Natural killer cell (primary cell): ENCODE data around the gene LARP4B. TPM values are rescaled to one million over a fixed set of nuclear protein-coding genes. Genes with fewer than 3 reads are reported as not detected.

Experiments
- ATAC-seq, 3 donors: fragments of 150-1000 bp in 2 of 3; fragments of 200-7000 bp in 1 of 3; cut with Tn5 transposase; 1 replicate in 1 of 3; 2 replicates in 2 of 3; pipeline ENCODE4 v1.10.0; 2021; ENCODE audit warnings: mild to moderate bottlenecking in 2 of 3, moderate library complexity in 2 of 3
- DNase-seq, 2 donors: peaks; one replicate each; pipeline versions ENCODE4 v3.0.0 to v3.0.0-alpha.2; 2013 to 2021; ENCODE audit warnings: mixed read lengths in 1 of 2
- H3K27ac ChIP-seq: one replicate; pipeline ENCODE4 v1.5.1; 2013; ENCODE audit warnings: mild to moderate bottlenecking, low read length
- H3K27me3 ChIP-seq: one replicate; pipeline ENCODE4 v1.6.1; 2013; ENCODE audit warnings: low read length; ENCODE audit not compliant: control insufficient read depth, insufficient read depth
- H3K36me3 ChIP-seq: one replicate; pipeline ENCODE4 v1.6.1; 2013; ENCODE audit warnings: low read length; ENCODE audit not compliant: control insufficient read depth, insufficient read depth
- H3K4me1 ChIP-seq: one replicate; pipeline ENCODE4 v1.6.1; 2013; ENCODE audit warnings: low read length; ENCODE audit not compliant: control insufficient read depth, insufficient read depth
- H3K4me3 ChIP-seq: one replicate; pipeline ENCODE4 v1.5.1; 2013; ENCODE audit warnings: low read length
- H3K9me3 ChIP-seq: one replicate; pipeline ENCODE4 v1.6.1; 2013; ENCODE audit warnings: low read length; ENCODE audit not compliant: control insufficient read depth, insufficient read depth
- H3K27ac Mint-ChIP-seq, 2 donors: one replicate each; pipeline ENCODE4 v1.8.0; 2022; ENCODE audit warnings: mild to moderate bottlenecking in 2 of 2, mixed read lengths in 2 of 2, moderate library complexity in 1 of 2
- H3K27me3 Mint-ChIP-seq, 2 donors: one replicate each; pipeline ENCODE4 v1.8.0; 2022; ENCODE audit warnings: low read depth in 2 of 2, mixed read lengths in 2 of 2
- H3K36me3 Mint-ChIP-seq: one replicate; pipeline ENCODE4 v1.8.0; 2022; ENCODE audit warnings: mixed read lengths
- H3K4me1 Mint-ChIP-seq, 2 donors: one replicate each; pipeline ENCODE4 v1.8.0; 2022; ENCODE audit warnings: mixed read lengths in 2 of 2
- H3K4me3 Mint-ChIP-seq: one replicate; pipeline ENCODE4 v1.8.0; 2022; ENCODE audit warnings: mild to moderate bottlenecking, moderate library complexity, mixed read lengths
- H3K9me3 Mint-ChIP-seq, 2 donors: one replicate each; pipeline ENCODE4 v1.8.0; 2022; ENCODE audit warnings: mixed read lengths in 2 of 2
- WGBS: methylation state at CpG from one replicate; pipeline ENCODE4 v1.1.7; 2013; ENCODE audit warnings: missing lambda C conversion rate; ENCODE audit not compliant: insufficient coverage; 5-methylcytosine and 5-hydroxymethylcytosine counted together
- intact Hi-C: fragments of 100-400 bp; cut with micrococcal nuclease; formaldehyde crosslinking; loops from one replicate; pipeline ENCODE4 v1.14.2; 2022
- total RNA-seq, 4 donors: library from RNA; stranded (reverse); fragments of 120-200 nt in 1 of 4; gene quantifications; one replicate each; pipeline versions ENCODE4 v1.2.3 to v1.2.4, GENCODE V29; 2013 to 2022
- TF ChIP-seq, protein P1 (sequence below): fragments of 200-600 bp; IDR thresholded peaks from one replicate; pipeline ENCODE4 v1.8.0; 2022; ENCODE audit warnings: antibody characterized with exemption

LARP4B gene
- total RNA-seq, 3 donors from 2014 or later (not counting 1 experiment from before 2014, with no cell fraction given), result 75.5 to 95.4 (median 90.2) TPM

DNA sequence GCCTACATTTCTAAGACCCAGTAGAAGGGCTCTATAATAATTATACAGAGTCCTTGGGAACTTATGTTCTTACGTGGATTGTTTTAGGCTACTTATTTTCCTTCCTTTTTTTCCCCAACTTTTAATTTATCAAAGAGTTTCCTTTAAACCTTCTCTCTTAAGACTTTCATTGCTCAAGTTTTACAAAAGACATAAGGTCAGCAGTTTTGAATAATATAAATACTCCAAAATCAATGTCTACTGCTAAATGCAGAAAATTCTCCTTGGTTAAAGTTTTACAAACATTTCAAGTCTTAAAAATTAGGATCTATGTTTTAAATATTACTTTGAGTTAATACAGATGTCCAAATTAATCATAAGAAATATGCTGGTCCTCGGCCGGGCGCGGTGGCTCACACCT lies 97.0 kb downstream of the LARP4B start:
- H3K4me1 Mint-ChIP-seq, result peaks cover 12 to 24% of the 10 kb centered on the region in 2 donors
- TF ChIP-seq, protein P1, sequence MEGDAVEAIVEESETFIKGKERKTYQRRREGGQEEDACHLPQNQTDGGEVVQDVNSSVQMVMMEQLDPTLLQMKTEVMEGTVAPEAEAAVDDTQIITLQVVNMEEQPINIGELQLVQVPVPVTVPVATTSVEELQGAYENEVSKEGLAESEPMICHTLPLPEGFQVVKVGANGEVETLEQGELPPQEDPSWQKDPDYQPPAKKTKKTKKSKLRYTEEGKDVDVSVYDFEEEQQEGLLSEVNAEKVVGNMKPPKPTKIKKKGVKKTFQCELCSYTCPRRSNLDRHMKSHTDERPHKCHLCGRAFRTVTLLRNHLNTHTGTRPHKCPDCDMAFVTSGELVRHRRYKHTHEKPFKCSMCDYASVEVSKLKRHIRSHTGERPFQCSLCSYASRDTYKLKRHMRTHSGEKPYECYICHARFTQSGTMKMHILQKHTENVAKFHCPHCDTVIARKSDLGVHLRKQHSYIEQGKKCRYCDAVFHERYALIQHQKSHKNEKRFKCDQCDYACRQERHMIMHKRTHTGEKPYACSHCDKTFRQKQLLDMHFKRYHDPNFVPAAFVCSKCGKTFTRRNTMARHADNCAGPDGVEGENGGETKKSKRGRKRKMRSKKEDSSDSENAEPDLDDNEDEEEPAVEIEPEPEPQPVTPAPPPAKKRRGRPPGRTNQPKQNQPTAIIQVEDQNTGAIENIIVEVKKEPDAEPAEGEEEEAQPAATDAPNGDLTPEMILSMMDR, result no peak
- H3K27me3 Mint-ChIP-seq, result no peaks in the 10 kb centered on the region
- Histone ChIP-seq H3K27me3 (no peaks in the 10 kb centered on the region), H3K36me3 (peaks cover 33% of the 10 kb centered on the region), H3K27ac (no peak overlapping the region), H3K9me3 (no peaks in the 10 kb centered on the region), H3K4me1 (no peaks in the 10 kb centered on the region), H3K4me3 (no peak overlapping the region)
- WGBS, result 100% methylated on average over 4 of the region's 5 CpGs
- DNase-seq, result no peak
- H3K4me3 Mint-ChIP-seq, result no peak overlapping the region
- H3K36me3 Mint-ChIP-seq, result peaks cover 12% of the 10 kb centered on the region
- intact Hi-C loops, result no loop called here
- ATAC-seq, result no peak
- no peak overlapping the region for H3K27ac Mint-ChIP-seq
- H3K9me3 Mint-ChIP-seq, result no peaks in the 10 kb centered on the region

- no peak overlapping the region for H3K27ac ChIP-seq
- peaks cover 12% of the 10 kb centered on the region for H3K36me3 Mint-ChIP-seq
- H3K27me3 ChIP-seq, result no peaks in the 10 kb centered on the region
- no peaks in the 10 kb centered on the region for H3K4me1 ChIP-seq
- H3K9me3 ChIP-seq, result no peaks in the 10 kb centered on the region
- H3K4me3 ChIP-seq, result no peak overlapping the region
- DNase-seq (no peak), ATAC-seq (no peak)
- no peak overlapping the region for H3K27ac Mint-ChIP-seq
- no peaks in the 10 kb centered on the region for H3K9me3 Mint-ChIP-seq
- WGBS, result 99% methylated on average over 9 of the region's 10 CpGs
- H3K4me3 Mint-ChIP-seq, result no peak overlapping the region
- TF ChIP-seq, protein P1, result no peak
- no peaks in the 10 kb centered on the region for H3K27me3 Mint-ChIP-seq
- H3K4me1 Mint-ChIP-seq, result peaks cover 0 to 5% of the 10 kb centered on the region in 2 donors
- peaks cover 57% of the 10 kb centered on the region for H3K36me3 ChIP-seq
- intact Hi-C loops, result no loop called here
Measured at GRCh38 chr10:829241-829640, 102.3 kb downstream of the LARP4B start.

DNA sequence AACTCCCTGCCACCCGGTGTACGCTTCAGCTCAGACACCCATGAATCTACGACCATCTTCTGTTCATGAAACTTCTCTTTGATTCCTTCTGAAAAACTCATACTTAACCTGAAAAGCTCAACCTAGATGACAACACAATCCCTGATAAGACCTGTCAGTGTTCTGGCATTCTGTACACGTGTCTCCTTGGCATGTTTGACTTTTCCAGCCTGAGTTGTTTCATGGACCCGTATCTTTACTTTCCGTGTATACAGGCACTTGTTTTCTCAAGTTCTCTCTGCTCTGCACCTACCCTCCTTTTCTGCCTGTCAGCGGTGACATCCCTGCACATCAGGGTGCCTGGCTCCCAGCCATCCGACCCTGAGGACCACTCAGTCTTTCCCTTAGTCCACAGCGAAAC lies 103.3 kb downstream of the LARP4B start:
- no peaks in the 10 kb centered on the region for H3K27me3 Mint-ChIP-seq
- intact Hi-C loops, result no loop called here
- no peak overlapping the region for H3K4me3 Mint-ChIP-seq
- WGBS, result 98% methylated on average over 9 of the region's 9 CpGs
- H3K27me3 ChIP-seq, result no peaks in the 10 kb centered on the region
- TF ChIP-seq, protein P1, result no peak
- H3K9me3 Mint-ChIP-seq, result no peaks in the 10 kb centered on the region
- ATAC-seq, result no peak
- no peak overlapping the region for H3K4me3 ChIP-seq
- DNase-seq, result no peak
- no peak overlapping the region for H3K27ac Mint-ChIP-seq
- peaks cover 65% of the 10 kb centered on the region for H3K36me3 ChIP-seq
- no peak overlapping the region for H3K27ac ChIP-seq
- peaks cover 4 to 5% of the 10 kb centered on the region in 2 donors for H3K4me1 Mint-ChIP-seq
- H3K4me1 ChIP-seq, result peaks cover 3% of the 10 kb centered on the region
- peaks cover 12% of the 10 kb centered on the region for H3K36me3 Mint-ChIP-seq
- no peaks in the 10 kb centered on the region for H3K9me3 ChIP-seq

DNA sequence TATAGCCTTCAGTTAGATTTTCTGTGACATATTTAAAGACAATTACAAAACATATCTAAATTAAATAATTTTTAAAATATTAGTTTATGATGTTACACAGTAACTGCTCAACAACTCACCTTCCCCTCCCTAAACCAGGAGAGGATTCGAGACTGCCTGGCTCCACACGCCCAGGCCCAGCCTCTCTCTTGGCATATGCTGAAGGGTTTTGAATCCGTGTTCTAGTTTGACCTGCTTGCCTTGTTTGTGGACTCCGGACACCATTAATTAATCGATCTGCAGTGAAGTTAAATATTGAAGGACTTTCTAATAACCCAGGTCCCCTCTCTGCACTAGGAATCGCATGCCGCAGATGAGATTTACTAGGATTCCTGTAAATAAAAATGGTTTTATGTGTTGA lies 106.6 kb downstream of the LARP4B start:
- no peak overlapping the region for H3K4me3 ChIP-seq
- peaks cover 24% of the 10 kb centered on the region for H3K4me1 ChIP-seq
- Mint-ChIP-seq H3K9me3 (no peaks in the 10 kb centered on the region), H3K36me3 (peaks cover 1% of the 10 kb centered on the region), H3K4me3 (no peak overlapping the region), H3K27me3 (no peaks in the 10 kb centered on the region), H3K27ac (no peak overlapping the region), H3K4me1 (peaks cover 8 to 24% of the 10 kb centered on the region in 2 donors)
- TF ChIP-seq, protein P1, result no peak
- ATAC-seq (no peak), DNase-seq (no peak)
- peaks cover 79% of the 10 kb centered on the region for H3K36me3 ChIP-seq
- H3K27ac ChIP-seq, result no peak overlapping the region
- H3K9me3 ChIP-seq, result no peaks in the 10 kb centered on the region
- intact Hi-C loops, result no loop called here
- WGBS, result 100% methylated on average over 5 of the region's 7 CpGs
- H3K27me3 ChIP-seq, result no peaks in the 10 kb centered on the region
